Pancreas (tissue), 10 donors: ENCODE measurements around the gene RASGRP2. TPM values are rescaled to one million over a fixed set of nuclear protein-coding genes. Genes with fewer than 3 reads are reported as not detected.

Source experiments
- ATAC-seq, 4 donors: fragments of 200-7000 bp; cut with Tn5 transposase; one replicate each; pipeline versions ENCODE4 v1.8.0 to v1.9.1; 2020; ENCODE audit warnings: mild to moderate bottlenecking in 4 of 4, moderate library complexity in 4 of 4
- DNase-seq, 6 donors: peaks; one replicate each; pipeline ENCODE4 v3.0.0-alpha.2; 2020
- FAIRE-seq: peaks from 2 replicates; lab custom pipeline; 2012; peaks lifted over from hg19 to GRCh38; lab: Jason Lieb, UNC
- H3K27ac ChIP-seq, 4 donors: fragments of 200-600 bp; sonication (generic); 1 replicate in 3 of 4; 2 replicates in 1 of 4; pipeline versions ENCODE4 v1.5.0 to v1.8.0; 2020
- H3K27me3 ChIP-seq, 4 donors: fragments of 200-600 bp; one replicate each; pipeline ENCODE4 v1.8.0; 2021
- H3K36me3 ChIP-seq, 3 donors: fragments of 200-600 bp; sonication (generic) in 1 of 3; one replicate each; pipeline versions ENCODE4 v1.5.0 to v1.8.0; 2020 to 2021
- H3K4me1 ChIP-seq, 3 donors: fragments of 200-600 bp; one replicate each; pipeline ENCODE4 v1.8.0; 2021
- H3K4me3 ChIP-seq, 4 donors: fragments of 200-600 bp; sonication (generic) in 2 of 4; one replicate each; pipeline versions ENCODE4 v1.5.0 to v1.8.0; 2020 to 2021
- H3K9me3 ChIP-seq, 4 donors: fragments of 200-600 bp; one replicate each; pipeline ENCODE4 v1.8.0; 2021
- WGBS, 2 donors: extraction: QIAGEN DNeasy Blood & Tissue Kit; methylation state at CpG; one replicate each; pipeline ENCODE4 v1.1.7; 2013; 5-methylcytosine and 5-hydroxymethylcytosine counted together
- intact Hi-C, 3 donors: fragments of 100-400 bp; cut with DNase I; formaldehyde crosslinking; loops; one replicate each; pipeline versions ENCODE4 v1.11.1 to v1.14.2; 2022
- polyA plus RNA-seq, 2 donors: library from polyadenylated mRNA; stranded (reverse); fragments of 200-250 nt; gene quantifications; one replicate each; pipeline ENCODE4 v1.2.3, GENCODE V29; 2013
- total RNA-seq, 6 donors: library from RNA; stranded (reverse); fragmentation: NEBNext Ultra II Directional in 4 of 6; extraction: Animal tissue kit (Norgen Biotek cat#: 25700) in 4 of 6; gene quantifications; one replicate each; pipeline versions ENCODE4 v1.2.1 to v1.2.4, GENCODE V29; 2021 to 2023
- TF ChIP-seq, protein P1 (sequence below), 4 donors: fragments of 200-600 bp; sonication (generic) in 3 of 4; IDR thresholded peaks; one replicate each; pipeline versions ENCODE4 v1.5.0 to v1.8.0; 2021; ENCODE audit warnings: antibody characterized with exemption in 4 of 4
- donor health status: healthy with polysubstance abuse.
- donor health status: DM: no; HTN: no; CAD: no; lungs with moderate emphysema.
- donor health status: DM: no; HTN: no; CAD: no.
- donor health status: control.
- donor health status: control.
- donor health status: Bipolar disorder and iron deficiency.
- donor health status: DM: yes; HTN: yes; CAD: no.
- donor health status: DM: no; HTN: no; CAD: no.
- donor health status: DM: no; HTN: no; CAD: no.
- donor health status: DM: yes; HTN: yes; CAD: no.

Gene RASGRP2
- total and polyA plus RNA-seq, 8 donors: 0.91 to 12.4 (median 2.4) TPM

DNA sequence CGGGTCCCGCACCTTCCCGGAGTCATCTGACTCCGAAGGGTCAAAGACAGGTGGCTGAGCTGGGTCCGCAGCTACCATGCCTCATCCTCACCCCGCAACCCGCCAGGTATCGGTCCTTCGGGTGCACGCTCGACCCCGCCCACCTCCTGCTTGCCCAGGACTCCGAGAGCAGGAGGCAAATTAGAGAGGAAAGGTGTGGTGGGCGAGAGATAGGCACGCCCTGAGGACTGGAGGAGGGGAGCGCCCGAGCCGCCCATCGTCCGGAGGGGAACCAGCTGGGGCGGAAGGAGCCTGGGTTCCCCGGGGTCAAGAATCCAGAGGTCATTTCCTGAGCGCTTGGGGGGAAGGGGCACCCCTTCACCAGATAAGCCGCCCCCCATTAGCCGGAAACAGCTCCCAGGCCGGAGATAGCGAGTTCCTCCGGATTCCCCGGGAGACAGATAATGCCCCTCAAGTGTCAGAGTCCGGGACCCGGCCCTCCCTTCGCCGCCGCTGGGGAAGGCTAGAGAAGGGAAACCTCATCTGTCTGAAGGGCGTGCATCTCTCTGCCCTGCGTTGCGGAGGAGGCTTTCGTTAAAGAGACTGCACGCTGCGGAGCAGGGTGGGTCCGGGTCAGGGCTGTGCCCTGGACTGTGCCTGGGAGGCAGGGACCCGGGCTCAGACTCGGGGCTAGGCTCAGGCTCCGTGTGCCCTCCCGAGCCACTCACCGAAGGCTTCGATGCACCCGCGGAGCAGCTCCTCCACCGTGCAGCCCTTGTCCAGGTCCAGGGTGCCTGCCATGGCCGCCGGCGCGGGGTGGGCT, 1.7 kb downstream of the RASGRP2 start:
- FAIRE-seq: no peak
- TF ChIP-seq, protein P1, sequence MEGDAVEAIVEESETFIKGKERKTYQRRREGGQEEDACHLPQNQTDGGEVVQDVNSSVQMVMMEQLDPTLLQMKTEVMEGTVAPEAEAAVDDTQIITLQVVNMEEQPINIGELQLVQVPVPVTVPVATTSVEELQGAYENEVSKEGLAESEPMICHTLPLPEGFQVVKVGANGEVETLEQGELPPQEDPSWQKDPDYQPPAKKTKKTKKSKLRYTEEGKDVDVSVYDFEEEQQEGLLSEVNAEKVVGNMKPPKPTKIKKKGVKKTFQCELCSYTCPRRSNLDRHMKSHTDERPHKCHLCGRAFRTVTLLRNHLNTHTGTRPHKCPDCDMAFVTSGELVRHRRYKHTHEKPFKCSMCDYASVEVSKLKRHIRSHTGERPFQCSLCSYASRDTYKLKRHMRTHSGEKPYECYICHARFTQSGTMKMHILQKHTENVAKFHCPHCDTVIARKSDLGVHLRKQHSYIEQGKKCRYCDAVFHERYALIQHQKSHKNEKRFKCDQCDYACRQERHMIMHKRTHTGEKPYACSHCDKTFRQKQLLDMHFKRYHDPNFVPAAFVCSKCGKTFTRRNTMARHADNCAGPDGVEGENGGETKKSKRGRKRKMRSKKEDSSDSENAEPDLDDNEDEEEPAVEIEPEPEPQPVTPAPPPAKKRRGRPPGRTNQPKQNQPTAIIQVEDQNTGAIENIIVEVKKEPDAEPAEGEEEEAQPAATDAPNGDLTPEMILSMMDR (IDR thresholded peaks at IDR 0.05): no peak
- DNase-seq: peak in 1 of 6 donors; percentile 68
- H3K4me1 ChIP-seq: peaks cover 9 to 30% (median 26%) of the 10 kb centered on the region in 3 donors
- peak; percentile 7 to 13 (median 8) for ATAC-seq
- H3K36me3 ChIP-seq: no peaks in the 10 kb centered on the region
- H3K27ac ChIP-seq: no peak overlapping the region
- intact Hi-C loops: no loop called here
- H3K27me3 ChIP-seq: peaks cover 0 to 16% (median 3%) of the 10 kb centered on the region in 4 donors
- no peaks in the 10 kb centered on the region for H3K9me3 ChIP-seq
- 4 to 7% methylated on average over 49 to 54 of the region's 54 CpGs for WGBS, 2 donors
- peak overlapping the region; percentile 25 to 61 (median 29) for H3K4me3 ChIP-seq

DNA sequence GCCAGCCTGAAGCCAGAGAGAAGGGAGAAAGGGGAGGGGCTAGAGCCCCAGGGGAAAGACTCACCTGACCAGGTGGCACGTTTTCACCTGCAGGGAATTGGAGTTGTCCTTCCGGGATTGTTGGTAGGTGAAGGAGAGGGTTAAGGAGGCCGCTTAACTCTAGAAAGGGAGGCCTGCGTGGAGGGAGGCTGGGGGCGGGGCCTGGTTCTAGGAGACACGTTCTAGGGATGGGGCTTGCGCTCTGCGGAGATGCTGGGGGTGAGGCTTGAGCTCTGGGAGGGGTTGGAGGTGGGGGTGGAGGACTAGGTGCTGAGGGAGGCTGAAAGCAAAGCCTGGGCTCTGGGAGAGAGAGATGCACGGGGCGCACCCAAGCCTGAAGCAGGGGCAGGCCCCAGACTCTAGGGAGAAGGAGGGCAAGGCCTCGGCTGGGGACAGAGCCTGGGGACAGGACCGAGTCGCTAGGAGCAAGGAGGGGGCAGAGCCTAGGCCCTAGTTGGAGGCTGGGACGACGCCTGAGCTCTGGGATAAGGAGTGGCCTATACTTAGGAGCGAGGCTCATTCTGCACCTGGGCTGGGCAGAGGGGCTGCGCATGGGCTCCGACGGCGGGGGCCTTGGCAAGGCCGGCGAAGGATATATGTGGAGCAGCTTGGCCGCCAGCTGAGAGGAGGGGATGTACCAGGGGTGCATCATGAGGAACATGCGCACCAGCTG, 2.4 kb downstream of the RASGRP2 start:
- H3K27me3 ChIP-seq: peaks cover 0 to 16% (median 3%) of the 10 kb centered on the region in 4 donors
- FAIRE-seq (no peak), DNase-seq (peak in 1 of 6 donors; percentile 43), ATAC-seq (no peak)
- no peaks in the 10 kb centered on the region for H3K36me3 ChIP-seq
- TF ChIP-seq, protein P1 (IDR thresholded peaks at IDR 0.05): no peak
- H3K4me1 ChIP-seq: peaks cover 9 to 30% (median 26%) of the 10 kb centered on the region in 3 donors
- WGBS, 2 donors: 44 to 47% methylated on average over 24 of the region's 24 CpGs
- H3K4me3 ChIP-seq: peak overlapping the region in 2 of 4 donors; percentile 32 to 61
- no peaks in the 10 kb centered on the region for H3K9me3 ChIP-seq
- H3K27ac ChIP-seq: no peak overlapping the region
- intact Hi-C loops: no loop called here

DNA sequence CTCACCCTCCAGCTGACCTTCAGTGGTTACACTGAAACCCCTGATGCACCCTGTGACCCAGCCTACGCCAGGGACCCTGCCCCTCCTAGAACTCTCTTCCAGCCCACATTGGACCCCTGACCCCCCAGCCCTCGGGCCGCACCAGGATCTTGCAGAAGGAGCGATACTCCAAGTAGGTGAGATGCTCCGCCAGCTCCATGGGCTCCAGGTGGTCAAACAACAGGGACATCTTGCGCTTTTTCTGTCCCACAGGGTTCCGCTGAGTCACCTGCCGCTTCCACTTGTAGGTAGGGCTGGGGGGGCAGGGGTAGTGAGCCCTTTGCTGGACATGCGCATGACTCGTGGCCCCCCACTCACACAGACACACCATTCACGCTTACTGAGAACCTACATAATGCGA, 4.1 kb downstream of the RASGRP2 start:
- Histone ChIP-seq H3K27ac (no peak overlapping the region), H3K9me3 (no peaks in the 10 kb centered on the region), H3K36me3 (no peaks in the 10 kb centered on the region), H3K4me3 (no peak overlapping the region), H3K27me3 (peaks cover 0 to 16% (median 3%) of the 10 kb centered on the region in 4 donors), H3K4me1 (peaks cover 9 to 21% (median 17%) of the 10 kb centered on the region in 3 donors)
- WGBS, 2 donors: 74 to 77% methylated on average over 12 of the region's 12 CpGs
- peak in 1 of 6 donors; percentile 24 for DNase-seq
- TF ChIP-seq, protein P1 (IDR thresholded peaks at IDR 0.05): no peak
- FAIRE-seq: no peak
- intact Hi-C loops: no loop called here
- no peak for ATAC-seq

DNA sequence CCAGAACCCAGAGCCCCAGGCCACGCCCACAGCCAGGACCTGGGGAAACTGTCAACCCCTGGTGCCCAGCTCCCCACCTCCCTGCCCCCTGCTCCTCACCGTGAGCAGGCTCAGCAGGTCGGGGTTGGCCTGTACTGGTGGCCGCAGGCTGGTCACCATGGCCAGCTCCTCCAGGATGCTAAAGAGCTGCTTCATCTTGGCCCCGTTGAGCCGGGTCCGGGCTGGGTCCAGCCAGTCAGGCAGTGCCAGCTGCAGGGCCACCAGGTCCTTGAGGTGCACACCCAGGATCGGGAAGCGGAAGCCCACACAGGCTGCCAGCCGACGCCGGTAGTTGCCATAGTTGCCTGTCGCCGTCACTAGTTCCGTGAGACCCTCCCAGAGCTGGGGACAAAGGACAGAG, 7.3 kb downstream of the RASGRP2 start:
- WGBS, 2 donors: 86 to 92% methylated on average over 15 of the region's 15 CpGs
- Histone ChIP-seq H3K4me3 (no peak overlapping the region), H3K27me3 (peaks cover 0 to 2% (median under 1%) of the 10 kb centered on the region in 4 donors), H3K36me3 (no peaks in the 10 kb centered on the region), H3K27ac (no peak overlapping the region), H3K4me1 (no peaks in the 10 kb centered on the region), H3K9me3 (no peaks in the 10 kb centered on the region)
- ATAC-seq (no peak), FAIRE-seq (no peak), DNase-seq (peak in 1 of 6 donors; percentile 27)
- intact Hi-C loops: no loop called here
- TF ChIP-seq, protein P1 (IDR thresholded peaks at IDR 0.05): no peak
